Hepatocyte (in vitro differentiated cells): ENCODE data around the gene CHST11. TPM values are rescaled to one million over a fixed set of nuclear protein-coding genes. Genes with fewer than 3 reads are reported as not detected.
"Not testable (repeated sequence)": the region's sequence is repeated elsewhere in the genome, so short reads cannot be mapped to it uniquely, and the experiment has no call there.

Experiments used
- DNase-seq: peaks from one replicate; pipeline ENCODE4 v3.0.0-alpha.2; 2016; ENCODE audit warnings: low spot score
- H2AFZ ChIP-seq: fragments of 200-600 bp; sonication (generic); 2 replicates; pipeline ENCODE4 v1.6.0; 2016; ENCODE audit warnings: antibody characterized with exemption, mild to moderate bottlenecking
- H3K27ac ChIP-seq: fragments of 200-600 bp; sonication (generic); 2 replicates; pipeline ENCODE4 v1.5.1; 2016; ENCODE audit warnings: mild to moderate bottlenecking
- H3K27me3 ChIP-seq: fragments of 200-600 bp; sonication (generic); 2 replicates; pipeline ENCODE4 v1.6.1; 2016
- H3K36me3 ChIP-seq: fragments of 200-600 bp; sonication (generic); replicated peaks from 2 replicates; pipeline ENCODE4 v1.5.1; 2016; ENCODE audit warnings: low read depth; ENCODE audit not compliant: insufficient read depth
- H3K4me1 ChIP-seq: fragments of 200-600 bp; sonication (generic); 2 replicates; pipeline ENCODE4 v1.5.1; 2016; ENCODE audit warnings: mild to moderate bottlenecking, moderate library complexity; ENCODE audit not compliant: insufficient read depth
- H3K4me2 ChIP-seq: fragments of 200-600 bp; sonication (generic); 2 replicates; pipeline ENCODE4 v1.6.0; 2016
- H3K4me3 ChIP-seq: fragments of 200-600 bp; sonication (generic); 2 replicates; pipeline ENCODE4 v1.5.1; 2016; ENCODE audit warnings: mild to moderate bottlenecking
- H3K79me2 ChIP-seq: fragments of 200-600 bp; sonication (generic); 2 replicates; pipeline ENCODE4 v1.6.0; 2017; ENCODE audit warnings: mild to moderate bottlenecking
- H3K9me2 ChIP-seq: fragments of 200-600 bp; sonication (generic); replicated peaks from 2 replicates; pipeline ENCODE4 v1.6.0; 2017; ENCODE audit warnings: mild to moderate bottlenecking; ENCODE audit not compliant: insufficient read depth
- H3K9me3 ChIP-seq: fragments of 200-600 bp; sonication (generic); 2 replicates; pipeline ENCODE4 v1.5.1; 2016; ENCODE audit warnings: low read depth, mild to moderate bottlenecking
- H4K20me1 ChIP-seq: fragments of 200-600 bp; sonication (generic); 2 replicates; pipeline ENCODE4 v1.6.0; 2016; ENCODE audit warnings: mild to moderate bottlenecking; ENCODE audit not compliant: insufficient read depth, poor library complexity, severe bottlenecking
- CTCF ChIP-seq: fragments of 200-600 bp; sonication (generic); IDR thresholded peaks from 2 replicates; pipeline ENCODE4 v1.5.1; 2016; ENCODE audit warnings: antibody characterized with exemption, mild to moderate bottlenecking; ENCODE audit not compliant: poor library complexity
- EZH2 ChIP-seq: fragments of 200-600 bp; sonication (generic); IDR thresholded peaks from 2 replicates; pipeline ENCODE4 v1.6.1; 2016; ENCODE audit warnings: antibody characterized with exemption, mild to moderate bottlenecking, borderline replicate concordance
- EZH2phosphoT487 ChIP-seq: fragments of 200-600 bp; sonication (generic); IDR thresholded peaks from one replicate; pipeline ENCODE4 v1.6.1; 2018; ENCODE audit warnings: antibody characterized with exemption, mild to moderate bottlenecking, low read depth, moderate library complexity; ENCODE audit not compliant: unreplicated experiment, severe bottlenecking
- WGBS: methylation state at CpG from one replicate; pipeline ENCODE4 v1.1.6; 2016; ENCODE audit warnings: low lambda C conversion rate; ENCODE audit errors: missing lambda C conversion rate; 5-methylcytosine and 5-hydroxymethylcytosine counted together
- polyA plus RNA-seq: library from polyadenylated mRNA; unstranded; fragments of >200 nt; fragmentation: Nextera tagmentation; extraction: Ambion mirVana; gene quantifications from 2 replicates; pipeline ENCODE4 v1.2.1, GENCODE V29; 2016
- total RNA-seq: library from RNA; depleted of rRNA; stranded (reverse); fragments of >200 nt; gene quantifications from 2 replicates; pipeline ENCODE4 v1.2.3, GENCODE V29; 2014

CHST11 gene
- total and polyA plus RNA-seq, 2 experiments from 2014 or later = 5.2 to 8.9 TPM

- Histone ChIP-seq H3K4me3 (no peak overlapping the region), H2AFZ (no peak overlapping the region), H3K27me3 (no peaks in the 10 kb centered on the region), H3K9me3 (no peaks in the 10 kb centered on the region), H3K9me2 (no peaks in the 10 kb centered on the region), H3K27ac (no peak overlapping the region), H3K4me2 (no peak overlapping the region), H3K4me1 (peaks cover 5% of the 10 kb centered on the region), H4K20me1 (no peaks in the 10 kb centered on the region), H3K36me3 (no peaks in the 10 kb centered on the region), H3K79me2 (peaks cover 5% of the 10 kb centered on the region)
- DNase-seq = no peak
- no peak for TF ChIP-seq EZH2phosphoT487
- TF ChIP-seq CTCF = no peak
- TF ChIP-seq EZH2 = no peak
- 63% methylated on average over 6 of the region's 6 CpGs for WGBS
Observed at GRCh38 chr12:104526751-104527150, 70.0 kb downstream of the CHST11 start.

- H3K27ac ChIP-seq, H3K27me3 ChIP-seq, H4K20me1 ChIP-seq, H3K4me1 ChIP-seq, H3K4me2 ChIP-seq, H2AFZ ChIP-seq, H3K79me2 ChIP-seq, H3K9me3 ChIP-seq, H3K9me2 ChIP-seq, DNase-seq, H3K4me3 ChIP-seq, H3K36me3 ChIP-seq: not testable (repeated sequence)
- WGBS = 93% methylated on average over 5 of the region's 5 CpGs
Observed at GRCh38 chr12:104527653-104528052, 70.9 kb downstream of the CHST11 start.

GRCh38 chr12:104529130-104529874, 72.6 kb downstream of the CHST11 start:
- H4K20me1 ChIP-seq = no peaks in the 10 kb centered on the region
- no peak overlapping the region for H2AFZ ChIP-seq
- H3K27ac ChIP-seq = no peak overlapping the region
- no peak overlapping the region for H3K4me2 ChIP-seq
- no peak for DNase-seq
- no peaks in the 10 kb centered on the region for H3K36me3 ChIP-seq
- 78% methylated on average over 3 of the region's 3 CpGs for WGBS
- H3K9me2 ChIP-seq = no peaks in the 10 kb centered on the region
- peaks cover 5% of the 10 kb centered on the region for H3K4me1 ChIP-seq
- TF ChIP-seq CTCF (no peak), EZH2 (no peak), EZH2phosphoT487 (no peak)
- H3K27me3 ChIP-seq = no peaks in the 10 kb centered on the region
- H3K79me2 ChIP-seq = no peaks in the 10 kb centered on the region
- no peak overlapping the region for H3K4me3 ChIP-seq
- H3K9me3 ChIP-seq = no peaks in the 10 kb centered on the region

- Histone ChIP-seq H3K36me3 (no peaks in the 10 kb centered on the region), H3K4me2 (no peak overlapping the region), H3K79me2 (no peaks in the 10 kb centered on the region), H3K4me1 (peaks cover 15% of the 10 kb centered on the region), H3K9me3 (no peaks in the 10 kb centered on the region), H2AFZ (no peak overlapping the region), H3K9me2 (no peaks in the 10 kb centered on the region), H3K4me3 (no peak overlapping the region), H3K27ac (no peak overlapping the region), H4K20me1 (no peaks in the 10 kb centered on the region), H3K27me3 (no peaks in the 10 kb centered on the region)
- TF ChIP-seq CTCF (no peak), EZH2 (no peak), EZH2phosphoT487 (no peak)
- no peak for DNase-seq
- WGBS = 93% methylated on average over 2 of the region's 2 CpGs
Observed at GRCh38 chr12:104532636-104533035, 75.9 kb downstream of the CHST11 start.
